DMS114 treated with DMSO at 0.1 percent for 48 hours (cell line): ENCODE results near the gene CEBPB.
"Not testable (repeated sequence)": the region's sequence is repeated elsewhere in the genome, so short reads cannot be mapped to it uniquely, and the experiment has no call there.

ENCODE experiments used
- DNase-seq: peaks from one replicate; lab custom pipeline; 2025; ENCODE audit not compliant: unreplicated experiment; lab: John Stamatoyannopoulos, UW

The CEBPB gene

DNA sequence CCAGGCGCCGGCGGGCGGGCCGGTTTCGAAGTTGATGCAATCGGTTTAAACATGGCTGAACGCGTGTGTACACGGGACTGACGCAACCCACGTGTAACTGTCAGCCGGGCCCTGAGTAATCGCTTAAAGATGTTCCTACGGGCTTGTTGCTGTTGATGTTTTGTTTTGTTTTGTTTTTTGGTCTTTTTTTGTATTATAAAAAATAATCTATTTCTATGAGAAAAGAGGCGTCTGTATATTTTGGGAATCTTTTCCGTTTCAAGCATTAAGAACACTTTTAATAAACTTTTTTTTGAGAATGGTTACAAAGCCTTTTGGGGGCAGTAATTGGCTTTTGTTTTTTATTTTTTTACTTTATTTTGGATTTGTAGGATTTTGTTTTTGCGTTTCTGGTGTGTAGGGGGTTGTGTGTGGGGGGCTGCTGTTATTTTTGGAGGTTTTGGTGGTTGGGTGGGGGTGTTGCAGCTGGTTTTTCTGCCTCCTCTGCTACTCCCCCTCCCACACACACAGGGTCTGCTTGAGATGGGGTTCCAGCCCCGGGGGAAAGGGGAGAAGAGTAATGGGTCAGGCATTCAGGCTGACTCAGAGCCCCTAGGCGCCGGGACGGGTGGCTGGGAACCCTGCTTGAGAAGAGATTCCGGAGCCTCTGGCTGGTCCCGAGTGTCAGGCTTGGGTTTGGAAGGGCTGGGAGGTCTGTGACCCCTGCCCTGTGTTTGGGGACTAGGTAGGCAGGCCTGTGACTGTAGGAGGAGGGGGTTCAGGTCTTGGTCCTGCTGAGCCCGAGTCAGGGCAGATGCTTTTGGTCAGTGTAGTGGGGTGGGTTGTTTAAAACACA, 2.0 kb downstream of the CEBPB start:
- peak; percentile 90 for DNase-seq

DNA sequence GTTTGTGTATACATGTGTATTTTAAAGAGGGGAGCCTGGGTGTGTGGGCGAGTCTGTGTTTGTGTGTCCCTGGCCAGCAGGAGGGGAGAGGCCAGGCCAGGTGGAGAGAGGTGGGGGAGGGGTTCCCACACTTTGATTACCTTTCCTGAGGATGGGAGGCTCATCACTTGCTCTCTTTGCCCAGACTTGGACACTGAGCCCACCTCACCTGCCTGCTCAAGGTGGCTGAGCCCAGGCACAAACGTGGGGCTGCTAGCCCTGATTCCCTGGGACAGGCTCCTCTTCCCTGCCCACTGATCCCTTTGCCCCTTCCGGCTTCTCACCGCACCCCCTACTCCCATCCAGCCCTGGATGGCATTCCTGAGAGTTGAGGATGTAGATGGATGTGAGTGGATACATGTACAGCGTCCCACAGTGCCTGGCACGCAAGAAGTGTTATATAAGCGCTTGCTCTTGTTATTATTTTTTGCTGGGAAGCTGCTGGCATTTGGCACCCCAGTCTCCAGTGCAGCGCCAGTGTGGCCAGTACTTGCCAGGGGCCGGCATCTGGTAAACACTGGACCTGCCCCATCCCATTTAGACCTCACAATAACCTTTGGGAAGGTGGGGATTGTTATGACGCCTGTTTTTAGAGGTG, 2.7 kb downstream of the CEBPB start:
- DNase-seq = no peak

DNA sequence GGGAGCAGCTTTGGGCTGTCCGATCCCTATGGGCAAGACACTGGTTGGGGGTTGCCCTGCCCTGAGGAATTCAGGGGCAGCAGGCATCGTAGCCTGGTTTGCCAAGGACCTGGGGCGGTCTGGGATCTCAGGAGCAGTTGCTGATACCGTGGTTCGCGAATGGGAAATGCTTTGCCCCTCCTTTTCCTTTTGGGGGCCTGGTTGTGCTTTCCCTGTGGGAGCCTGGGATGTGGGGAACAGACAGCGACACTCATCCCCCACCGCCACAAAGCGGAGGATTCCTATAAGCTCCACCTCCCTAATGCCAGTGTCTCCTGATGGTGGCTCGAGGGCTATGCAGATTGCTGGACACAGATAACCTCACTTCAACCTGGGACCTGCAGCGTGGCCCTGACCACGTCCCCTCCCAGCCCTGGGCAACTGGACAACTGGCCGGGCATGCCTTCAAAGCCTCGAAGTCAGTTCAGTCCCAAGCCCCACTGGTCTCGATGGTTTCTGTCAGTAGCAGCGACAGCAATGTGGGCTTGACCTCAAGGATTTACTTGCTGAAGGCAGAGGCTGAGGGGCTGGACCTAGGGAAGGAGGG, 3.3 kb downstream of the CEBPB start:
- DNase-seq = no peak

DNA sequence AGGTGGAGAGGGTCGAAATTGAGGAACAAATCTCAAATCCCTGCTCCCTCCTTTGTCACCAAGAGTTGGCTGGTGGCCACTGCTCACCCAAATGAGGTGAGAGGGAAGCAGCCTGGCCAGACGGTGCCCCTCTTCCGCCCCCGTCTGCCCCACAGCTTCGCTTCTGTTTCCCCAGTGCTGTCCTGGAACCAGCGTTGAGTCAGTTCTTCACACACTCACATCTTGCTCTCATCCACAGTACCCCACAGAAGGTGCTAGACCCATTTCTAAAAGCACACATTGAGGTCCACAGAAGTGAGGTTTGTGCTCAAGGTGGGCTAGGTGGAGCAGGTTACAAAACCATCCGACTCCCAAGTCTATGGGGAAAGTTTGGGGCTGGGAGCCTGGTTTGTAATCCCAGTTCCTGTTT, 3.8 kb downstream of the CEBPB start:
- DNase-seq = no peak

DNA sequence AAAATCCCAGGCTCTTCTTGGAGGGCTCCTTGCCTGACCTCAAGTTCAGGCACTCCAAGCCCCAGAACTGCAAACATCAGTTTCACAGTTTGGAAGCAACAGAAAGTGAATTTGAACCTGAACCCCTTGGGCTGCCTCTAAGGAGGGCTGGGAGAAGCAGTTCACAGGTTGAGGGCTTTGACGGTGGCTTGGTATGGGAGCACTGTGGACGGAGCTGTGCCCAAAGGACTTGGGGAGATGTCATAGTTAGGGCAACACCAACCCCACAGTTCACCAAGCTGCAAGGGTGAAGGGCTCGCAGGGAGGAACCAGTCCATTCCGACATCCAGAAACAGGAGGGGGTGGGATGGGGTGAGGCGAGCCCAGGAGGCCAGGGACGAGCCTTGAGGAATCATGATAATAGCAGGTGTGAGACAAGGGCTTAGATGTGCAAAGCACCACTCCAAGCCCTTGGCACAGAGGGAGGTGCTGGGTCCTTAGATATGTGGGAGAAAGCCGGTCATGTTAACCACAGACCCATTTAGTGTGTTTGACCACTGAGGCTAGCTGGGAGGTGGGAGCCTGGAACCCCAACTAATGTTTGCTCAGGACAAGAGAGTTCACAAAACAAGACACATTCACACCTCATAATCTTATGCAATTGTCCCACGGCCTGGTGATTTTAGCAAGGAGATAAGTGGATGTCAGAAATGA, 4.3 kb downstream of the CEBPB start:
- no peak for DNase-seq

DNA sequence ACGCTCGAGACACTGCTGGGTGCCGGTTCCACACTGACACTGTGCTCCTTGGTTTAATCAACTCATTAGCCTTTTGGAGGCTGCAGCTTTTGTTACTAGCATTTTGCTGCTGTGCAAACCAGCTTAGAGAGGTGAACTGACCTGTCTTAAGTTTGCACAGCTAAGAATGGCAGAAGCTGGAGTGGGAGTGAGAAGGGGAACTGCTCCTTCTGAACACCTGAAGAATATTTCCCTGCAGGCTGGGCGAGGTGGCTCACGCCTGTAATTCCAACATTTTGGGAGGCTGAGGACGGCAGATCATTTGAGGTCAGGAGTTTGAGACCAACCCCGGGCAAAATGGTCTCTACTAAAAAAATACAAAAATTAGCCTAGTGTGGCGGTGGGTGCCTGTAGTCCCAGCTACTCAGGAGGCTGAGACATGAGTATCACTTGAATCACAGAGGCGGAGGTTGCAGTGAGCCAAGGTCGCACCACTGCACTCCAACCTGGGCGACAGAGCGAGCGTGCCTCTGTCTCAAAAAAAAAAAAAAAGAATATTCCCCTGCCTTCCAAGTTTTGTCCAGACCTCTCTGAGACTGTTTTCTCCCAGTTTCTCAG, 5.0 kb downstream of the CEBPB start:
- no peak for DNase-seq

DNA sequence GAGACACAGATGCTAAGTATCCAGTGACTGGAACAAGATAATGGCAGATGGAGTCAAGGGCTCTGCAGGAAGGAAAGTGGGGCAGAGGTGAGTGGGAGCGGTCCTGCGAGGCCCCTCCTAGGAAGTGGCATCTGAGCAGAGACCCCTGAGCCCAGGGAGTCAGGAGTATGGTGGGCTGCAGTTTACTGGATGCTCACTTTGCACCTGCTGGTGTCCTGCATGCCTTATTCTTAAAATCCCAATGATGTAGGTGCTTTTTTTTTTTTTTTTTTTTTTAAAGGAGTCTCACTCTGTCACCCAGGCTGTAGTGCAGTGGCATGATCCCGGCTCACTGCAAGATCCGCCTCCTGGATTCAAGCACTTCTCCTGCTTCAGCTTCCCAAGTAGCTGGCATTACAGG, 5.6 kb downstream of the CEBPB start:
- DNase-seq = no peak

DNA sequence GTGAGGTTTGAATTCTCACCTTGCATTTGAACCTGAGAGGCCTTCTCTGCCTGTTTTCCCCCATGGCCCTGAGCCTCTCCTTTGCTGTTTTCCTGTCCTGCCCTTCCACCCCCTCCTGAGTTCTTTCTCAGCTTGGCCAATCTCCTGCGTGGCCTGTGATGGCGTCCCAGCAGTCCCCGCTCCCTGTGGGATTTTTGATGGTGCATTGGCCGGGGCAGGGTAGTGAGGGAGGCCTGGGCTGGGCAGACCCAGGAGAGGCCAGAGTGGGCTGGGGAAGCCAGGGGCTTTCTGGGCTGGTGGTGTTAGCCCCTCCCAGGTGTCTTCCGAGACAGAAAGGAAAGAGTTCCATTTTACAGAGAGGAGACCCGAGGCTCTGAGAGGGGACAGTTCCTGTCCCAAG, 6.3 kb downstream of the CEBPB start:
- no peak for DNase-seq

DNA sequence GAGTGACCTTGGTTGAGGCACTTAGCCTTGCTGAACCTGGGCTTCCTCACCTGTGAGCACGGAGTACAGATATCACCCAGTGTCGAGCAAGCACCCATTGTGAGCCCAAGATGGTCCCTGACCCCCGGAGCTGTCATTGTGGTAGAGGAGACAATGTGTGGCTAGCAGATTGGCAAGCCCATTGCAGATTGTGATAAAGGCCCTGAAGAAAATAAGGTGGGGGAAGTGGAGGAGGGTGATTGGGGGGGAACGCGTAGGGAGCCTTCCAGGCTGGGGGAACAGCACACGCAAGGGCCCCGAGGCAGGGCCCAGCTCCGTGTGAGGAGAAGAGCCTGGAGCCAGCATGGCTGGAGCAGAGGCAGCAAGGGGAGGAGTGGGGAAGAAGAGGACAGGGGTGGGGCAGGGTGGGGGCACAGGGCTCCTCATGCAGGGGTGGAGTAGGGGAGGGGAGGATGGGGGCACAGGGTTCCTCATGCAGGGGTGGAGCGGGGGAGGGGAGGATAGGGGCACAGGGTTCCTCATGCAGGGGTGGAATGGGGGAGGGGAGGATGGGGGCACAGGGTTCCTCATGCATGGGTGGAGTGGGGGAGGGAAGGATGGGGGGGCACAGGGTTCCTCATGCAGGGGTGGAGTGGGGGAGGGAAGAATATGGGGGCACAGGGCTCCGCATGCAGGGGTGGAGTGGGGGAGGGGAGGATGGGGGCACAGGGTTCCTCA, 7.0 kb downstream of the CEBPB start:
- DNase-seq = no peak

DNA sequence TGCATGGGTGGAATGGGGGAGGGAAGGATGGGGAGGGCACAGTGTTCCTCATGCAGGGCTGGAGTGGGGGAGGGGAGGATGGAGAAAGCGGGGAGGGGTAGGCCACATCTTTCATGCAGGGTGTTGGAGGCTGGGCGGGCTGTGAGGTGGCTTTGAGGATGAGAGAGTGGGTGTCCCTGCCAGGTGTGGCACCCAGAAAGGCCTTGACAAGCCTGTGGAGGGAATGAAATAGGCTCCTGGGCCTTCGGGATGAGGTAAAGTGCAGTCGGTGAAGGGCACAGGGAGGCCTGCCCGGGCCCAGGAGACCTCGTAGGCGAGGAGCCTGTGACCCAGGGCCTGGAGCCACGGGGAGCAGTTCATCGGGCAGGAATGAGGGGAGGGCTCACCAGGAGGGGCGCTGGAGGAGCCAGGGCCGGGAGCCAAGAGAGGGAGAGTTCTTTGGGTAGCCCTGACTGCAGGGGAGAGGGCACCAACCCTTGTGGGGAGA, 7.6 kb downstream of the CEBPB start:
- no peak for DNase-seq

DNA sequence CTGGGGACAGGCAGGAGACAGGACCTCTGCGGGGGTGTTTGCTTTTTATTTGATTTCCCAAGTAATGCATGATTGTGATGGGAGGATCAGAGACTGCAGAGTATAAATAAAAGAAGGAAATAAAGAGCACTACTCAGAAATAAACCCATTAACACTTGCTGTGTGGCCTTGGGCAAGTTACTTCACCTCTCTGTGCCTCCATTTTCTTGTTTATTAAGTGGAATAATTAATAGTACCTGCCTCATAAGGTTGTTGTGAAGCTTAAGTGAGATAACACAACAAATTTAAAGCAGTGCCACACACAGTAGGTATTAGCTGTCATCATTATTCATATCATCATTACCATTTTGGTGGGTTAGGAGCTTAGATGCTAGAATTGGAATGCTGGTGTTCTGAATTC, 8.1 kb downstream of the CEBPB start:
- DNase-seq = no peak

DNA sequence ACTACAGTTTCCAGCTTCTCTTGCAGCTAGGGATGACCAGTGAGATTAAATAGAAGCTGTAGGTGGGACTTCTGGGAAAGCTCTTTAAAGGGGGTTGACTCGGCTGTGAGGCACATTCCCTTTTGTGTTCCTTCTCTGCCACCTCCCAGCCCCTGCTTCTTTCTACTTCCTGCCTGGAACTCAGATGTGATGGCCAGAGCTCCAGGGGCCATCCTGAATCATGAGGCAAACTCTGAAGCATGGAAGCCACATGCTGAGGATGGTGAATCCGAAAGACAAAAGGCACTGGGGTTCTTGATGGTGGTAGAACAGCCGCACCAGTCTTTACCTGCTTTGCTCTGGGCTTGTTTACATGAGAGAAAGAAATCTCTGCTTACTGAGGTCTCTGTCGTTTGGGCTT, 9.1 kb downstream of the CEBPB start:
- no peak for DNase-seq

DNA sequence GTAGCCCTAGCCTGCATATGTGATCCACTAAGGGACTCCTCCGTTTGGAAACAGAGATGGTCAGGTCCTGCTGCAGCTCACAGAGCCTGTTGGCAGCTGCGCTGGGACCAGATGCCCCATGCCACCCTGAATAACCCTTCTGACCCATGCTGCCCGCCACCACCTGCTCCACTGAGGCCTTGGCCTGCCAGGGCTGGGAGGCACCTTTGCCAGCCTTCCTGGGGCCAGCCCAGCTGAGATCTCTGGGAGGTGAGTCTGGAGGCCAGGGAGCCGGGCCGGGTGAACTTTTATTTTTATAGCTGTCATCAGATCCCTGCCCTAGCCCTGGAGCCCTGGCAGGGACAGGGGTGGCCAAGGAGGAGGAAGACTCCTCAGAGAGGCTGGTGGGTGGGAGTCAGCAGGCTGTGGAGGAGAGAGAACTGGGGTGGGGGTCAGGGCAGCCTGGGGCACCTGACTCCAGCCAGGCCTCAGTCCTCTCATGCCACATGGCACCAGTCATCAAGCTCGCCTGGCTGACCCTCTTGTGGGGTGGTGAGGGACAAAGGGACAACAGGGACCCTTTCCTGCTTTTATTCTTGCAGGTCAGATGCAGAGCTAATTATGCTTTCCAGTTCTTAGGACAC, 10.0 kb downstream of the CEBPB start:
- DNase-seq = no peak

DNA sequence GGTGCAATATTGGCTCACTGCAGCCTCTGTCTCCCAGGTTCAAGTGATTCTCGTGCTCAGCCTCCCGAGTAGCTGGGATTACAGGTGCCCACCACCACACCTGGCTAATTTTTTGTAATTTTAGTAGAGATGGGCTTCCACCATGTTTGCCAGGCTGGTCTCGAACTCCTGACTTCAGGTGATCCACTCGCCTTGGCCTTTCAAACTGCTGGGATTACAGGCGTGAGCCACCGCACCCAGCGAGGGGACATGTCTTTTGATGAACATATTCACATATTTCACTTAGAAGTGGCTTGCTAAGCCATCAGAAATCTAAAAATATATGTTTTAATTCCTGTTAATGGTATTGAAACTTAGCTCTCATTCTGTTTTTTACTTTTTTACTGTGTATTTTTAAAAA, 11.1 kb downstream of the CEBPB start:
- DNase-seq = not testable (repeated sequence)

DNA sequence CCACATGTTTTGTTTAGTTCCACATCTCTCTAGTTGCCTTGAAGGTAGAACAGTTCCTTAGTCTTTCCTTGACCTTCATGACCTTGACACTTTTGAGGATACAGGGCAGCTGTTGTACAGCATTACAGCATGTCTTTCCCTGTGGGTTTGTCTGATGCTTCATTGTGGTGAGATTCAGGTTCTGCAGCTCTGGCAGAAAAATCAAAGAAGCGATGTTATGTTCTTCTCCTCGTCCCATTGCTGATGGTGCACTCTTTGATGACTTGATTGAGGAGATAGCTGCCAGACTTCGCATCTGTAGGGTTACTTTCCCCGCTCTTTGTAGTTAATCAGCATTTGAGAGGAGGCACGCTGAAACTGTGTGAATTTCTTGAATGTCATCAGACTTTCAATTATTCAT, 12.0 kb downstream of the CEBPB start:
- DNase-seq = no peak

DNA sequence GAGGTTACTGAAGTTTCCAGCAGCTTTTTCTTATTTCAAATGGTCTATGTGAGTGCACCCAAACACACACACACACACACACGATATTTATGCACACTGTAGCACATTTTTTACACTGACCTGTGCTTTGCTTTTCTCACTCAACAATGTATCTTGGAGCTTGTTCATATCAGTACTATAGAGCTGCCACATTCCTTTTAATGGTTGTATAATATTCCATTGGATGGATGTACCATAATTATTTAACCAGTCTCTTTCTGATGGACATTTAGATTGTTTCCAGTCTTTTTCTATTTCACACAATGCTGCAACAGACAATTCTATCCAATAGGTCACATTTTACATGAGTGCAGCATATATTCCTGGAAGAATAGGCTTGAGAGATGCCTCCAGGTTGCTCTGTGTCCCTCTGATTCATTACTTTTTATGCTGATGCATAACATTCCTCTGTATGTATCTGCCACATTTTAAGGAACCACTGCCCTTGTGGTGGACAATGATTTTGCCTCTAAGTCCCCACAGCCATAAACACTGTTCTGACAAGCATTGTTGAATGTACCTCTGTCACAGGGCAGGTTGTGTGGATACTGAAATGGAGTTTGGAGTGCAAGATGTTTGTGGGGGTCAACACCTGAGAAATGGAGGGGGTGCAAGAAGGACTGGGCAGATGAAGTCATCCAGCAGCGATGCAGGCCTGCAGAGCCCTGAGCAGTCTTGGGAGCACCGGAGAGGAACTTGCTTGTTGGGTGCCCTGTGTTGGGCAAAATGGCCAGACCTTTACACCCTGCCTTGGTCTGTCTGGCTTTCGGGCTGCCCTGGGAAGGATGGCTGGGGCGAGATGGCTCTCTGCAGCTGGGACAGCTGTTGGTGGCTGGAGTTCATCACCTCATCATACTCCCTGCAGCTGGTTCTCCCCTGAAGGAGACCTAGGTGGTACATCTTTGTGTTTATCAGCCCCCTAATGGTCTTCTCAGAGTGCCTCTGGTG, 13.6 kb downstream of the CEBPB start:
- no peak for DNase-seq

DNA sequence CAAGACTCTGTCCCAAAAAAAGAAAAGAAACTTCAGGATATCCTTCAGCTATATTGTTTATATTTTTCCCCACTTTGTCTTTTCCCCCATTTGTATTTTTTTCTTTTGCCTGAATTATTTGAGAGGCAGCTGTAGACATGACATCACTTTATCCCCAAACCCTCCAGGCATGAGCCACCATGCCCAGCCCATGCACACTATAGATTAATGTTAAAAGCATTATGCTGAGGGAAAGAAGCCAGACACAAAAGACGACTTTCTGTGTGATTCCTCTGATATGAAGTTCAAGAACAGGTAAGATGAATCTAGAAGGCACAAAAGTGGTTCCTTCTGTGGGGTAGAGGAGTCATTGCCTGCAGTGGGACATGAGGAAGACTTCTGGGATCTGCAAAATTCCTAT, 16.4 kb downstream of the CEBPB start:
- no peak for DNase-seq

DNA sequence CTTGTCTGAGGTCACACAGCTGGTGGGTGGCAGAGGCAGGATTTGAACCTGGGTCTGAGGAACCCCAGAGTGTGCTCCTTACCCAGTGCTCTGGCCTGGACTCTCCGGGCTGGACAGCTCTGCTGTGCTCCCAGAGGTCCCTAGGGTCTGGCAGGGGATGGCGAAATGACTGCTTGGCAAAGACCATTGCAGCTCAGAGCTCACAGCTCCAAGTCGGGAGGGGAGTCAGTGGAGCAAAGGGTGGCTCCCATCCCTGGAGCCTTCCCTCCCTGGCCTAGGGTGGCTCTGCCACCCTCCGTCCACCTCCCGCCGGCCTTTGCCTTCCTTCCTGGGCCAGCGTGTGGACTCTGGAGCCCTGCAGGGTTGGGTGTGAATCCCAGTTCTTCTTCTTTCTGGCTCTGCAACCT, 17.5 kb downstream of the CEBPB start:
- DNase-seq = no peak

DNA sequence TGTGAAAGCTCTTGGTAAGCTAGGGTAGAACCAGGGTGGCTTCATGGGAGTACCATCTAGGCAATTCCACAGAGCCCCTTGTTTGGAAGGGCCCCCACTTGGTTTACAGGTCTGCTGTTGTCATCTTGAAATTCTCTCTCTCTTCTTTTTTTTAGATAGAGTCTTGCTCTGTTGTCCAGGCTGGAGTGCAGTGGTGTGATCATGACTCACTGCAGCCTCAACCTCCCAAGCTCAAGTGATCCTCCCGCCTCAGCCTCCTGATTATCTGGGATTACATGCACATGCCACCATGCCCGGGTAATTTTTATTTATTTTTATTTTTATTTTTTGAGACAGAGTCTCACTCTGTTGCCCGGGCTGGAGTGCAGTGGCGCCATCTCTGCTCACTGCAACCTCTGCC, 18.2 kb downstream of the CEBPB start:
- DNase-seq = not testable (repeated sequence)
